Heart right ventricle (tissue), 16 donors: Measurements from ENCODE around the gene SIGLECL1. TPM values are rescaled to one million over a fixed set of nuclear protein-coding genes. Genes with fewer than 3 reads are reported as not detected.

Experiments used
- ATAC-seq, 8 donors: fragments of 200-7000 bp; cut with Tn5 transposase; one replicate each; pipeline ENCODE4 v1.9.1; 2020; ENCODE audit warnings: mild to moderate bottlenecking in 8 of 8, moderate library complexity in 8 of 8, moderate number of reproducible peaks in 1 of 8
- DNase-seq, 2 donors: peaks; one replicate each; pipeline ENCODE4 v3.0.0-alpha.2; 2020
- H3K27ac ChIP-seq, 10 donors: fragments of 200-600 bp; sonication (generic) in 2 of 10; one replicate each; pipeline versions ENCODE4 v1.5.0 to v1.8.0; 2020 to 2022; ENCODE audit warnings: mild to moderate bottlenecking in 3 of 10
- H3K27me3 ChIP-seq, 7 donors: fragments of 200-600 bp; one replicate each; pipeline ENCODE4 v1.8.0; 2021 to 2022; ENCODE audit warnings: mild to moderate bottlenecking in 2 of 7
- H3K36me3 ChIP-seq, 9 donors: fragments of 200-600 bp; sonication (generic) in 1 of 9; one replicate each; pipeline versions ENCODE4 v1.5.0 to v1.8.0; 2020 to 2022; ENCODE audit warnings: mild to moderate bottlenecking in 2 of 9
- H3K4me1 ChIP-seq, 9 donors: fragments of 200-600 bp; sonication (generic) in 1 of 9; one replicate each; pipeline versions ENCODE4 v1.5.0 to v1.8.0; 2020 to 2022; ENCODE audit warnings: mild to moderate bottlenecking in 4 of 9
- H3K4me3 ChIP-seq, 10 donors: fragments of 200-600 bp; sonication (generic) in 2 of 10; one replicate each; pipeline versions ENCODE4 v1.5.0 to v1.8.0; 2020 to 2022; ENCODE audit warnings: mild to moderate bottlenecking in 7 of 10, moderate library complexity in 2 of 10
- H3K9me3 ChIP-seq, 11 donors: fragments of 200-600 bp in 10 of 11; sonication (generic) in 2 of 11; one replicate each; pipeline versions ENCODE4 v1.5.0 to v1.8.0; 2013 to 2022; ENCODE audit warnings: mild to moderate bottlenecking in 2 of 11, control low read depth in 1 of 11, moderate library complexity in 1 of 11
- WGBS, 2 donors: extraction: QIAGEN DNeasy Blood & Tissue Kit; methylation state at CpG; one replicate each; pipeline ENCODE4 v1.1.7; 2013; ENCODE audit warnings: inconsistent platforms in 1 of 2; 5-methylcytosine and 5-hydroxymethylcytosine counted together
- intact Hi-C, 10 donors: fragments of 100-400 bp; cut with DNase I; formaldehyde crosslinking; loops; one replicate each; pipeline versions ENCODE4 v1.11.1 to v1.14.2; 2022
- long read RNA-seq, 3 donors: library from polyadenylated mRNA; unstranded; transcript quantifications; one replicate each; pipeline ENCODE4 v2.0.0, GENCODE V29; 2020 to 2021
- polyA plus RNA-seq, 2 donors: library from polyadenylated mRNA; stranded (reverse); fragments of 200-250 nt; gene quantifications; one replicate each; pipeline ENCODE4 v1.2.3, GENCODE V29; 2013
- total RNA-seq, 10 donors: library from RNA; stranded (reverse); fragmentation: NEBNext Ultra II Directional in 3 of 10; extraction: Animal tissue kit (Norgen Biotek cat#: 25700) in 3 of 10; gene quantifications; one replicate each; pipeline versions ENCODE4 v1.2.1 to v1.2.4, GENCODE V29; 2021 to 2023
- TF ChIP-seq, protein P1 (sequence below), 9 donors: fragments of 200-600 bp; sonication (generic) in 2 of 9; IDR thresholded peaks; one replicate each; pipeline versions ENCODE4 v1.5.0 to v1.8.0; 2021 to 2022; ENCODE audit warnings: antibody characterized with exemption in 9 of 9, mild to moderate bottlenecking in 5 of 9, moderate library complexity in 1 of 9
- donor health status: Arrhythmogenic right ventricular cardiomyopathy.
- donor health status: ischemic (EF 13 %, LVEDD 7.1; RV severe dilation, severe dysfunction).
- donor health status: healthy with polysubstance abuse.
- donor health status: DM: no; HTN: yes; CAD: no.
- donor health status: DM: no; HTN: no; CAD: no.
- donor health status: ischemic (EF 25% LVEDD 6.9; RV normal size, moderate dysfunction).
- donor health status: ischemic (EF 25% LVEDD 5.7; RV mildly dilated, moderate dysfunction).
- donor health status: healthy.
- donor health status: DM: yes; HTN: yes; CAD: no.
- donor health status: Ischemic cardiomyopathy.
- donor health status: ischemic (EF 35%, LVEDD 5.7; RV mildly dilated, moderate dysfunction).
- donor health status: nonischemic (EF 11% LVEDD 7.7; RV severe dilation, severe dysfunction).
- donor health status: DM: yes; HTN: yes; CAD: no.
- donor health status: PGD.
- donor health status: ischemic (EF 29% LVEDD 5.4; RV normal size, mild dysfunction).
- donor health status: nonischemic (EF 23%, LVEDD 6.1; RV moderate dilation, normal function).

SIGLECL1 gene
- total RNA-seq (not detected), polyA plus RNA-seq (not detected)
- long read RNA-seq, donor 1: 0 reads
- long read RNA-seq, donor 2: 0 reads
- long read RNA-seq, donor 3: 0 reads

DNA sequence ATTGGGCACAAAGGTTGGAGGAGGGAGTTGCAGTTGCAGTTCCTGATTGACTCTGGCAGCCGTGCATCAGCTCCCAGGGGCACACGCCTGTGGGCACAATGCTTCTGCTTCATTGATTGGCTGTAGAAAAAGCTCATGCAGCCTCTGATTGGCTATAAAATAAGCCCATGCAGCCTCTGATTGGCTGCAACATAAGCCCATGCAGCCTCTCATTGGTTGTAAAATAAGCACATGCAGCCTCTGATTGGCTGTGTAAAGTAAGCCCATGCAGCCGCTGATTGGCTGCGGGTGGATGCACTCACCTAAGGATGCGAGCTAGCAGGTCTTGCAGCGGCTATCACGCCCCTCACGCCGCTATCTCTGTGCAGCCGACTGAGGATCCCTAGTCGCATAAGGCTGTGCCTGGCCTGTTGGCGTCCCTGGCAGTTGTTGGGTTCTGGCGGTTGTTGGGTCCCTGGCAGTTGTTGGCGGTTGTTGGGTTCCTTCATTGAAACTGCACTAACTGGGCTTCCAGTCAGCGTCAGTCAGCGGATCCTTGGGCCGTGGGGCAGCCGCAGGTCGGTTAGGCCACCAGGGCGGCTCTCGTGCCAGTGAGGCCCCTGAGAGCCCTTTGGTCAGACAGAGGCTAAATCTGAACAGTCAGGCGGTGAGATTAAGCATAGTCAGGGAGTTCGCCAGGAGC is at the start of gene SIGLECL1:
Gene SIGLECL1, plus strand, starts transcription at position 295 of the 682 bp plus-strand sequence. CDS start 12,993 bp downstream, outside the sequence.
- WGBS, 2 donors: 91 to 93% methylated on average over 23 of the region's 23 CpGs
- Histone ChIP-seq H3K27ac (no peak within 1 kb of the TSS), H3K36me3 (no peaks in the 10 kb centered on the region), H3K4me1 (peaks cover 0 to 31% (median 0%) of the 10 kb centered on the region in 9 donors), H3K27me3 (peaks cover 0 to 22% (median 16%) of the 10 kb centered on the region in 7 donors), H3K9me3 (no peaks in the 10 kb centered on the region), H3K4me3 (no peak within 1 kb of the TSS)
- no peak for DNase-seq
- no peak for ATAC-seq
- TF ChIP-seq, protein P1, sequence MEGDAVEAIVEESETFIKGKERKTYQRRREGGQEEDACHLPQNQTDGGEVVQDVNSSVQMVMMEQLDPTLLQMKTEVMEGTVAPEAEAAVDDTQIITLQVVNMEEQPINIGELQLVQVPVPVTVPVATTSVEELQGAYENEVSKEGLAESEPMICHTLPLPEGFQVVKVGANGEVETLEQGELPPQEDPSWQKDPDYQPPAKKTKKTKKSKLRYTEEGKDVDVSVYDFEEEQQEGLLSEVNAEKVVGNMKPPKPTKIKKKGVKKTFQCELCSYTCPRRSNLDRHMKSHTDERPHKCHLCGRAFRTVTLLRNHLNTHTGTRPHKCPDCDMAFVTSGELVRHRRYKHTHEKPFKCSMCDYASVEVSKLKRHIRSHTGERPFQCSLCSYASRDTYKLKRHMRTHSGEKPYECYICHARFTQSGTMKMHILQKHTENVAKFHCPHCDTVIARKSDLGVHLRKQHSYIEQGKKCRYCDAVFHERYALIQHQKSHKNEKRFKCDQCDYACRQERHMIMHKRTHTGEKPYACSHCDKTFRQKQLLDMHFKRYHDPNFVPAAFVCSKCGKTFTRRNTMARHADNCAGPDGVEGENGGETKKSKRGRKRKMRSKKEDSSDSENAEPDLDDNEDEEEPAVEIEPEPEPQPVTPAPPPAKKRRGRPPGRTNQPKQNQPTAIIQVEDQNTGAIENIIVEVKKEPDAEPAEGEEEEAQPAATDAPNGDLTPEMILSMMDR (IDR thresholded peaks at IDR 0.05): no peak
- intact Hi-C loops: loop anchor here in 1 of 10 donors (10.0 kb wide), 1 partner anchor 96 kb away; no protein-coding TSS in a partner anchor

DNA sequence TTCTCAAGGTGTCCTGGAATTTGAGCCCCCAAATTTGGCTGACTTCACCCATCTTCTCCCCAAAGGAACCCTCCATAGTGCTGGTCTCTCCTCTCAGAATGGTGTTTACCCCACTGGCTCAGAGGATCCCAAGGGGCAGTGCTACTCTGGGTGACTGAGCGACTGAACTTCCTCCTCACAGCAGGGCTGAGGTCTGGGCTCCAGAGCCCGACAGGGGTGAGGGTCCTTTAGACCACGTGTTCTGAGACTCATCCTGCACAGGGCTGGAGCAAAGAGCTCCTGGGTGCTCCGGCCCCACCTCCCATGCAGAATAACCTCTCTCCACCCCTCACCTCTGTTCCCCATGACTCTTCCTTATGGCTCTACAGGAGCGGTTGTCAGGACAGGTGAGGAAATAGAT is 49.2 kb upstream of the SIGLECL1 start:
- DNase-seq: no peak
- no peaks in the 10 kb centered on the region for H3K9me3 ChIP-seq

GRCh38 chr19:51203916-51204315 is 47.0 kb upstream of the SIGLECL1 start:
- intact Hi-C loops: no loop called here
- Histone ChIP-seq H3K4me3 (no peak overlapping the region), H3K9me3 (no peaks in the 10 kb centered on the region), H3K27ac (no peak overlapping the region), H3K4me1 (peaks cover 0 to 17% (median 0%) of the 10 kb centered on the region in 9 donors), H3K36me3 (no peaks in the 10 kb centered on the region), H3K27me3 (peaks cover 0 to 35% (median 25%) of the 10 kb centered on the region in 7 donors)
- WGBS, 2 donors: 44 to 56% methylated on average over 3 of the region's 3 CpGs
- TF ChIP-seq, protein P1 (IDR thresholded peaks at IDR 0.05): no peak
- ATAC-seq (no peak), DNase-seq (no peak)

More for the DNA sequence above, 49.2 kb upstream of the SIGLECL1 start:
- peaks cover 0 to 44% (median 34%) of the 10 kb centered on the region in 7 donors for H3K27me3 ChIP-seq
- no peak overlapping the region for H3K4me3 ChIP-seq
- no peak overlapping the region for H3K27ac ChIP-seq
- H3K4me1 ChIP-seq: peaks cover 0 to 17% (median 0%) of the 10 kb centered on the region in 9 donors
- TF ChIP-seq, protein P1 (IDR thresholded peaks at IDR 0.05): no peak
- H3K36me3 ChIP-seq: no peaks in the 10 kb centered on the region
- ATAC-seq: no peak
- intact Hi-C loops: no loop called here
- 59 to 60% methylated on average over 5 of the region's 5 CpGs for WGBS, 2 donors

- 70 to 73% methylated on average over 6 of the region's 6 CpGs for WGBS, 2 donors
- ATAC-seq: no peak
- no peak overlapping the region for H3K27ac ChIP-seq
Measured at GRCh38 chr19:51204321-51204720, 46.6 kb upstream of the SIGLECL1 start.

More at GRCh38 chr19:51204321-51204720, 46.6 kb upstream of the SIGLECL1 start:
- H3K4me1 ChIP-seq: peaks cover 0 to 17% (median 0%) of the 10 kb centered on the region in 9 donors
- H3K36me3 ChIP-seq: no peaks in the 10 kb centered on the region
- no peak overlapping the region for H3K4me3 ChIP-seq
- no peaks in the 10 kb centered on the region for H3K9me3 ChIP-seq
- intact Hi-C loops: no loop called here
- DNase-seq: no peak
- peaks cover 0 to 33% (median 25%) of the 10 kb centered on the region in 7 donors for H3K27me3 ChIP-seq
- TF ChIP-seq, protein P1 (IDR thresholded peaks at IDR 0.05): no peak
